ENCODE data around the gene SIKE1. TPM values are rescaled to one million over a fixed set of nuclear protein-coding genes. Genes with fewer than 3 reads are reported as not detected.
"Not testable (repeated sequence)": the region's sequence is repeated elsewhere in the genome, so short reads cannot be mapped to it uniquely, and the experiment has no call there.

Gene SIKE1
- total RNA-seq, 1 donor, result 40.1 TPM

GRCh38 chr1:114756009-114756892 lies 24.2 kb downstream of the SIKE1 start:
- DNase-seq (ENCODE audit: low read depth in 2 of 3, low spot score in 2 of 3), result no peak

- peak in 1 of 3 donors; percentile 19 for DNase-seq (ENCODE audit: low read depth in 2 of 3, low spot score in 2 of 3)
Measured at GRCh38 chr1:114755006-114755931, 25.2 kb downstream of the SIKE1 start.

- not testable (repeated sequence) for DNase-seq (ENCODE audit: low read depth in 2 of 3, low spot score in 2 of 3)
Measured at GRCh38 chr1:114753702-114754101, 26.8 kb downstream of the SIKE1 start.

- no peak for DNase-seq (ENCODE audit: low read depth in 2 of 3, low spot score in 2 of 3)
Measured at GRCh38 chr1:114753143-114753542, 27.3 kb downstream of the SIKE1 start.

- no peak for DNase-seq (ENCODE audit: low read depth in 2 of 3, low spot score in 2 of 3)
Measured at GRCh38 chr1:114750780-114751179, 29.7 kb downstream of the SIKE1 start.

GRCh38 chr1:114749835-114750234 lies 30.6 kb downstream of the SIKE1 start:
- no peak for DNase-seq (ENCODE audit: low read depth in 2 of 3, low spot score in 2 of 3)

- DNase-seq (ENCODE audit: low read depth in 2 of 3, low spot score in 2 of 3), result no peak
Measured at GRCh38 chr1:114746450-114747121, 33.9 kb downstream of the SIKE1 start.

- no peak for DNase-seq (ENCODE audit: low read depth in 2 of 3, low spot score in 2 of 3)
Measured at GRCh38 chr1:114745291-114745690, 35.2 kb downstream of the SIKE1 start.

GRCh38 chr1:114741963-114742746 lies 38.3 kb downstream of the SIKE1 start:
- DNase-seq (ENCODE audit: low read depth in 2 of 3, low spot score in 2 of 3), result no peak

GRCh38 chr1:114740331-114740730 lies 40.2 kb downstream of the SIKE1 start:
- DNase-seq (ENCODE audit: low read depth in 2 of 3, low spot score in 2 of 3), result no peak

- DNase-seq (ENCODE audit: low read depth in 2 of 3, low spot score in 2 of 3), result no peak
Measured at GRCh38 chr1:114737314-114737849, 43.1 kb downstream of the SIKE1 start.

- no peak for DNase-seq (ENCODE audit: low read depth in 2 of 3, low spot score in 2 of 3)
Measured at GRCh38 chr1:114735479-114735878, 45.0 kb downstream of the SIKE1 start.

- DNase-seq (ENCODE audit: low read depth in 2 of 3, low spot score in 2 of 3), result no peak
Measured at GRCh38 chr1:114729782-114730181, 50.7 kb downstream of the SIKE1 start.

GRCh38 chr1:114728553-114728952 lies 51.9 kb downstream of the SIKE1 start:
- no peak for DNase-seq (ENCODE audit: low read depth in 2 of 3, low spot score in 2 of 3)

- DNase-seq (ENCODE audit: low read depth in 2 of 3, low spot score in 2 of 3), result no peak
Measured at GRCh38 chr1:114725230-114725629, 55.3 kb downstream of the SIKE1 start.

GRCh38 chr1:114723915-114724314 lies 56.6 kb downstream of the SIKE1 start:
- no peak for DNase-seq (ENCODE audit: low read depth in 2 of 3, low spot score in 2 of 3)

- DNase-seq (ENCODE audit: low read depth in 2 of 3, low spot score in 2 of 3), result no peak
Measured at GRCh38 chr1:114723457-114723856, 57.0 kb downstream of the SIKE1 start.

GRCh38 chr1:114720492-114720891 lies 60.0 kb downstream of the SIKE1 start:
- no peak for DNase-seq (ENCODE audit: low read depth in 2 of 3, low spot score in 2 of 3)
